ENCODE measurements around the gene CBARP. TPM values are rescaled to one million over a fixed set of nuclear protein-coding genes. Genes with fewer than 3 reads are reported as not detected.

Gene CBARP
- total and polyA plus RNA-seq, 9 donors, result 0.45 to 21.1 (median 1.6) TPM; not detected in 1

DNA sequence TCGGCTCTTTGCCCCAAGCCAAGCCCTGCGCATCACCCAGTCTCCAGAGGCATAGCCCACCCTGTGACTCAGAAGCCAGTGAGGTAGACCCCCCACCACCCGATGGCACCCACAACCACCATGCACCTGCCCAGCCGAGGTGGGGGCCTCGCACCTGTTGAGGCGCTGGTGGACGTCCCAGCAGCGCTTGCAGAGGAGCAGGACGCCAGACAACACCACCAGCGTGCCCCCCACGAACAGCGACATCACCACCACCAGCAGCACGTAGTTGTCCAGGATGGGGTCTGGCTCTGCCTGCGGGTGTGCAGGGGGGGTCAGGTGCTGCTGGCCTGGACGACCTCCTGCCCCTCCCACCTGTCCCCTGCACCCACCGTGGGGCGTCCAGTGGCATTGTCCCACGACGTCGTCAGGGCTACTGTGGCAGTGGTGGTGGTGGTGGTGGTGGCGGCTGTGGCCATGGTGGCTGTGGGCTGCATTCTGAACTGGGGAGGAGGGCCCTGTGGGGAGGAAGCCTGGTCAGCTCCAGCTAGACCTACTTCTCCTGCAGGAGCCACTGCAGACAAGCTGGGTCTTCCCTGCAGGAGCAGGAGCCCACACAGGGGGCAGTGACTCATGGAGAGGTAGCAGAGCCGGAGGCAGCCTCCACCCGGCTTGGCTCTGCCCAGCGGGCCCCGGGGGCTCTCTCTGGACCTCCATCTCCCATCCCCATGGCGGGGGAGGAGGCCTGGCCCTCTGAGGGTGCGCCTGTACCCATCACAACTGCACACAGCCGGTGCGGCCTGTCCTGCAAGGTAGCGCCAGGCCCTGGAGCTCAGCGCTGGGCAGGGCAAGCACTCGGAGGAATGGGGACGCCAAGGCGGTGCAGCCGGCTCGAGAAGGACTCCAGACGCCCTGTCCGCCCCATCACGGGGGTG, 1.9 kb downstream of the CBARP start:
- TF ChIP-seq POLR2A (IDR thresholded peaks at IDR 0.05) (no peak), EP300 (IDR thresholded peaks at IDR 0.05) (no peak)
- TF ChIP-seq, protein P1, sequence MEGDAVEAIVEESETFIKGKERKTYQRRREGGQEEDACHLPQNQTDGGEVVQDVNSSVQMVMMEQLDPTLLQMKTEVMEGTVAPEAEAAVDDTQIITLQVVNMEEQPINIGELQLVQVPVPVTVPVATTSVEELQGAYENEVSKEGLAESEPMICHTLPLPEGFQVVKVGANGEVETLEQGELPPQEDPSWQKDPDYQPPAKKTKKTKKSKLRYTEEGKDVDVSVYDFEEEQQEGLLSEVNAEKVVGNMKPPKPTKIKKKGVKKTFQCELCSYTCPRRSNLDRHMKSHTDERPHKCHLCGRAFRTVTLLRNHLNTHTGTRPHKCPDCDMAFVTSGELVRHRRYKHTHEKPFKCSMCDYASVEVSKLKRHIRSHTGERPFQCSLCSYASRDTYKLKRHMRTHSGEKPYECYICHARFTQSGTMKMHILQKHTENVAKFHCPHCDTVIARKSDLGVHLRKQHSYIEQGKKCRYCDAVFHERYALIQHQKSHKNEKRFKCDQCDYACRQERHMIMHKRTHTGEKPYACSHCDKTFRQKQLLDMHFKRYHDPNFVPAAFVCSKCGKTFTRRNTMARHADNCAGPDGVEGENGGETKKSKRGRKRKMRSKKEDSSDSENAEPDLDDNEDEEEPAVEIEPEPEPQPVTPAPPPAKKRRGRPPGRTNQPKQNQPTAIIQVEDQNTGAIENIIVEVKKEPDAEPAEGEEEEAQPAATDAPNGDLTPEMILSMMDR (IDR thresholded peaks at IDR 0.05), result no peak
- Histone ChIP-seq H3K27ac (no peak overlapping the region), H3K4me3 (no peak overlapping the region), H3K36me3 (no peaks in the 10 kb centered on the region), H3K4me1 (ENCODE audit: insufficient read depth) (peaks cover 26% of the 10 kb centered on the region), H3K9me3 (no peaks in the 10 kb centered on the region), H3K27me3 (peaks cover 4% of the 10 kb centered on the region)
- intact Hi-C loops (cut with DNase I), result loop anchor here in 1 of 4 donors (10.0 kb wide), 1 partner anchor 311 kb away; the partner anchor contains the start of gene ARID3A
- WGBS, 3 donors, result 68 to 73% (median 71%) methylated on average over 29 to 39 of the region's 39 CpGs
- DNase-seq, result no peak

DNA sequence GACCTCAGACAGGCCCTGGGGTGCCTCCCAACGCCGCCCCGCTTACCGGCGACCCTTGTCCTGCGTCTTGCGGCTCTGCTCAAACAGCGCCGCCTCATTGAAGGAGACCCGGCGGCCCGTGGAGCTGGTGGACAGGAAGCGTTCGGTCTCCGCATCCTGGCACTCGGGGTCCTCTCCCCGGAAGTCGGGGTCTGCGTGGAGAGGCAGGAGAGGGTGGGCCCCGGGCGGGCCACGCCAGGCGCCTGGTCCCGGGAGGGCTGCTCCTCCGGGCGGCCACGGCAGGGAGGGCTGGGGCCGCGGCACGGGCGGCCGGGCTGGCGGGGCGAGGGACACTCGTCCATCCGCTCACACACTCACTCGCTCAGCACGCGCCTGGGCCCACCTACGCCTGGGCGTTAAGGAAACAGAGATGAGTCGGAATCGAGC, 2.8 kb downstream of the CBARP start:
- no peak for TF ChIP-seq EP300 (IDR thresholded peaks at IDR 0.05)
- TF ChIP-seq, protein P1 (IDR thresholded peaks at IDR 0.05), result no peak
- no peak for TF ChIP-seq POLR2A (IDR thresholded peaks at IDR 0.05)
- no peak for DNase-seq
- H3K27me3 ChIP-seq, result peaks cover 4% of the 10 kb centered on the region
- H3K4me3 ChIP-seq, result no peak overlapping the region
- no peak overlapping the region for H3K27ac ChIP-seq
- no peaks in the 10 kb centered on the region for H3K36me3 ChIP-seq
- peaks cover 23% of the 10 kb centered on the region for H3K4me1 ChIP-seq (ENCODE audit: insufficient read depth)
- WGBS, 3 donors, result 91 to 93% (median 92%) methylated on average over 43 of the region's 43 CpGs
- intact Hi-C loops (cut with DNase I), result loop anchor here in 1 of 4 donors (10.0 kb wide), 1 partner anchor 310 kb away; the partner anchor contains the start of gene ARID3A
- no peaks in the 10 kb centered on the region for H3K9me3 ChIP-seq

GRCh38 chr19:1234051-1234954, 3.5 kb downstream of the CBARP start:
- no peak for TF ChIP-seq EP300 (IDR thresholded peaks at IDR 0.05)
- TF ChIP-seq POLR2A (IDR thresholded peaks at IDR 0.05), result no peak
- TF ChIP-seq, protein P1 (IDR thresholded peaks at IDR 0.05), result no peak
- no peaks in the 10 kb centered on the region for H3K9me3 ChIP-seq
- DNase-seq, result no peak
- peaks cover 23% of the 10 kb centered on the region for H3K4me1 ChIP-seq (ENCODE audit: insufficient read depth)
- H3K27me3 ChIP-seq, result peaks cover 4% of the 10 kb centered on the region
- no peaks in the 10 kb centered on the region for H3K36me3 ChIP-seq
- no peak overlapping the region for H3K27ac ChIP-seq
- intact Hi-C loops (cut with DNase I), result loop anchor here in 1 of 4 donors (10.0 kb wide), 1 partner anchor 310 kb away; the partner anchor contains the start of gene ARID3A
- H3K4me3 ChIP-seq, result no peak overlapping the region
- 86 to 93% (median 89%) methylated on average over 45 of the region's 45 CpGs for WGBS, 3 donors

DNA sequence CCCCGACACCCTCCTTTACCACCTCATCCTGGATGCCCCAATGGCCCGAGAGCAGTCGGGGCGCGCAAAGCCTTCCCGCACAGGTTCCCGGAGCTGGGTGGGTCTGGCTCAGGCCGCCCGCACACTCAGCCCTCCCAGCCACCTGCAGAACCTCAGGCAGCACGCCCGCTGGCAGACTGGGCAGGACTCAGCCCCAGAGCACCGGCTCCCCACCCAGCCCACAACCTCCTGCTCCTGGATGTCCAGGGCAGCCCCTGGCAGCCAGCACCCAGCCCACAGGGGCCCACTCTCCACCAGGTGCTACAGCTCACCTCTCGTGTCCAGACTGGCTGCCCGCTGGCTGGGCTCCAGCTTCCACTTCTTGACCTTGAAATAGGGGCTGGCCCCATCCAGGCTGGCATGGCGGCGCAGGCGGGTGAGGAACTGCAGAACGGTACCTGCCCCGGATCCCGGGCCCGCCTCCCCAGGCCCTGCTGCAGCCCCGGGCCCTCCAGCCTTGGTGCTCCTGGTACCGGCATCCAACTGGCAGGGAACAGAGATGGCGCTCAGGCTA, 4.6 kb downstream of the CBARP start:
- peak overlapping the region in 1 of 2 donors; percentile 51 for H3K27ac ChIP-seq
- peaks cover 4% of the 10 kb centered on the region for H3K27me3 ChIP-seq
- H3K9me3 ChIP-seq, result no peaks in the 10 kb centered on the region
- DNase-seq, result peak in 1 of 5 donors; percentile 63
- no peak overlapping the region for H3K4me3 ChIP-seq
- no peaks in the 10 kb centered on the region for H3K36me3 ChIP-seq
- 46 to 66% (median 59%) methylated on average over 24 of the region's 24 CpGs for WGBS, 3 donors
- intact Hi-C loops (cut with DNase I), result loop anchor here in 1 of 4 donors (10.0 kb wide), 1 partner anchor 308 kb away; the partner anchor contains the start of gene ARID3A
- TF ChIP-seq, protein P1 (IDR thresholded peaks at IDR 0.05), result no peak
- TF ChIP-seq EP300 (IDR thresholded peaks at IDR 0.05) (no peak), POLR2A (IDR thresholded peaks at IDR 0.05) (no peak)
- H3K4me1 ChIP-seq (ENCODE audit: insufficient read depth), result peaks cover 22% of the 10 kb centered on the region

Data from ovary (tissue), 9 donors.